Measurements from ENCODE around the gene NOC2L.
A peak's percentile ranks its signal among the peaks of the same experiment; 100 is the strongest.
"Not testable (repeated sequence)": the region's sequence is repeated elsewhere in the genome, so short reads cannot be mapped to it uniquely, and the experiment has no call there.

NOC2L gene

GRCh38 chr1:958823-959730 lies at the start of gene NOC2L:
Gene NOC2L (minus strand): TSS chr1:959256. CDS start chr1:959240, 16 bp downstream.
- peak; percentile 80 for DNase-seq

- no peak for DNase-seq
These were observed 47.5 kb upstream of the NOC2L start for GRCh38 chr1:1006305-1007159.

DNA sequence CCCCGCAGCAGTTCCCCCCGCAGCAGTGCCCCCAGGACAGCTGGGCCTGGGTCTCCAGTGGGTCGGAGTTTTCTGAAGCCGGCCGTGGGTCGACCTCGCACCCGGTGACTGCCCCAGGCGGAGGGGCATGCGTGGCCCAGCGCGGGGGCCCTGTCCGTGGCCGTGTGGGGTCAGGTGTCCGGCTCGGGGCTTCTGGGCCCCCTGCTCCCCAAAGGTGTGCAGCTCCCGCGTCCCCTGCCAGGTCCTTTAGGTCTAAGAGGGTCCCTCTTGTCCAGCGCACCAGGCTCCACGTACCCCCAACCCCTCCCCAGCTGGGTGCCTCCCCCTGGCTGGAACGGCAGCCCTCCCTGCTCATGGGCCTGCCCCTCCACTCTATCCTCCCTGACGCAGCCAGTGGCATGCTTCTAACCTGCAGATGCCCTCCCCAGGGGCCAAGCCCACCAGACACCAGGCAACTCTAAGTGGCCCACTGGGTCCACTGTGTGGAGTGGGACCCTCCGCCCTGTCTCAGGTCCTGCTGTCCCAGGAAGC lies 46.8 kb upstream of the NOC2L start:
- DNase-seq = no peak

- DNase-seq = no peak
These were observed 46.0 kb upstream of the NOC2L start for GRCh38 chr1:1004780-1005697.

GRCh38 chr1:1004420-1004779 lies 45.3 kb upstream of the NOC2L start:
- no peak for DNase-seq

- DNase-seq = no peak
These were observed 44.8 kb upstream of the NOC2L start for GRCh38 chr1:1003618-1004419.

GRCh38 chr1:1001057-1001783 lies 42.2 kb upstream of the NOC2L start:
- no peak for DNase-seq

DNA sequence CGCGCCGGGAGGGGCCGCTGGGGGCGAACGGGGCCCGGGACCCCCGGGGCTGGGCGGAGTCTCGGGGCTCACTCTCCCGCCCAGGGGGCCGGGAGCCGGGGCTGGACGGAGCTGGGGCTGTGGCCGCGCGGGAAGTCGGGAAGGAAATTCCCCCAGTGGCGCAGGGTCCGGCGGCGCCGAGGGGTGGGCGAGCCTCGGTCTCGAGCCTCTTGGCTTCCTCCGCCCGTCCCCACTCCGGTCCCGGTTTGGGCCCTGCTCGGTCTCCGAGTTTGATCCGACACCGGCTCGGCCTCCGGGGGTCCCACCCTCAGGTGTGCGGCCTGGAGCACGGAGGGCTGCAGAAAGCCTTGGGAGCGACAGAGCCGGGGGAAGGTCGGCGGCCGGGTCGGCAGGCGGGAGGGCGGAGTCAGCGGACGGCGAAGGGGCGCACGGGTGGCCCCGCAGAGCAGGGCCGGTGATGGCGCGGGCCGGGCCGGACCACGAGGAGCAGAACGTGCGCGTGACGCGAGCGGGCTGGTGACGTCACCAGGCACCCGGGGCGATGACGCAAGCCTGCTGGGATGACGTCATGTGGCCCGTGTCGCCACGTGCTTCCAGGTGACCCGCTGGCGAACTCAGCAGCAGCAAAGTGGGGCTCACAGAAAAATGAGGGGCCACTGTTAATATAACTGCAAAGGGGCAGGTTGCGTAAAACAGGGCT lies 41.5 kb upstream of the NOC2L start:
- peak; percentile 83 for DNase-seq

DNA sequence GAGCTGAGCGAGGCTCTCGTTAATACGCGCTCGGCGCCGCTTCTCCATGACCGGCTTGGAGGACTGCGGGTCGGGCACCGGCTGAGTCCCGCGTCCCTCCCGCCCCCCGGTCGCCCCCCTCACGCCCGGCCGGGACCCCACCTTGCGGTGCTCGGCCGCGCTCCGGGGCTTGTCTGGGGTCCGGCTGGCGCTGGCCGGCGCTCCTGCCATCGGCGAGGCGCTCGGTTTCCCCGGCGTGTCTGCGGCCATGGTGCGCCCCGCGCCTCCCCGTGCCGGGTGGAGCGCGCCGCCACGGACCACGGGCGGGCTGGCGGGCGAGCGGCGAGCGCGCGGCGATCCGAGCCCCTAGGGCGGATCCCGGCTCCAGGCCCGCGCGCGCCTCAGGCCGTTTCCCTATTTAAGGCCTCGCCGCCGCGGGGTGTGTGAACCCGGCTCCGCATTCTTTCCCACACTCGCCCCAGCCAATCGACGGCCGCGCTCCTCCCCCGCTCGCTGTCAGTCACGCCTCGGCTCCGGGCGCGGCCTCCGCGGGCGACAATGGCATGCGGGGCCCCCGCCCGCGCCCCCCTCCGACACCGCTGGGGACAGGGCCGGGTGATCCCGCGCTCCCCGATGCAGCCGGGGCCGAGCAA lies 40.8 kb upstream of the NOC2L start, which contains the start of gene HES4:
HES4 (minus strand) TSS at position 373 of the 632 bp plus-strand sequence; CDS start at position 249, 124 bp downstream.
- DNase-seq = peak; percentile 91

GRCh38 chr1:998995-999724 lies 40.1 kb upstream of the NOC2L start:
- DNase-seq = peak; percentile 65

- no peak for DNase-seq
These were observed 39.6 kb upstream of the NOC2L start for GRCh38 chr1:998745-998994.

GRCh38 chr1:997993-998744 lies 39.1 kb upstream of the NOC2L start:
- DNase-seq = peak; percentile 48

GRCh38 chr1:997713-997992 lies 38.6 kb upstream of the NOC2L start:
- DNase-seq = no peak

GRCh38 chr1:996851-997712 lies 38.0 kb upstream of the NOC2L start:
- no peak for DNase-seq

- DNase-seq = no peak
These were observed 36.9 kb upstream of the NOC2L start for GRCh38 chr1:995665-996633.

- not testable (repeated sequence) for DNase-seq
These were observed 35.5 kb upstream of the NOC2L start for GRCh38 chr1:994546-994945.
